Cardiac fibroblast (primary cell): Measurements from ENCODE around the gene CCDC87.
"Not testable (repeated sequence)": the region's sequence is repeated elsewhere in the genome, so short reads cannot be mapped to it uniquely, and the experiment has no call there.

Source experiments
- DNase-seq, 2 donors: peaks; one replicate each; pipeline versions ENCODE4 v3.0.0 to v3.0.0-alpha.2; 2010; ENCODE audit warnings: low read depth in 2 of 2
- H3K4me3 ChIP-seq, 2 donors: replicated peaks in 1 of 2; 1 replicate in 1 of 2; 2 replicates in 1 of 2; pipeline ENCODE4 v1.5.1; 2011; ENCODE audit warnings: low read depth in 2 of 2, low read length in 2 of 2, mild to moderate bottlenecking in 2 of 2, moderate library complexity in 1 of 2
- TF ChIP-seq, protein P1 (sequence below): IDR thresholded peaks from one replicate; pipeline ENCODE4 v1.5.1; 2011; ENCODE audit warnings: low read depth, mild to moderate bottlenecking, low read length, inconsistent platforms

CCDC87 gene, protein sequence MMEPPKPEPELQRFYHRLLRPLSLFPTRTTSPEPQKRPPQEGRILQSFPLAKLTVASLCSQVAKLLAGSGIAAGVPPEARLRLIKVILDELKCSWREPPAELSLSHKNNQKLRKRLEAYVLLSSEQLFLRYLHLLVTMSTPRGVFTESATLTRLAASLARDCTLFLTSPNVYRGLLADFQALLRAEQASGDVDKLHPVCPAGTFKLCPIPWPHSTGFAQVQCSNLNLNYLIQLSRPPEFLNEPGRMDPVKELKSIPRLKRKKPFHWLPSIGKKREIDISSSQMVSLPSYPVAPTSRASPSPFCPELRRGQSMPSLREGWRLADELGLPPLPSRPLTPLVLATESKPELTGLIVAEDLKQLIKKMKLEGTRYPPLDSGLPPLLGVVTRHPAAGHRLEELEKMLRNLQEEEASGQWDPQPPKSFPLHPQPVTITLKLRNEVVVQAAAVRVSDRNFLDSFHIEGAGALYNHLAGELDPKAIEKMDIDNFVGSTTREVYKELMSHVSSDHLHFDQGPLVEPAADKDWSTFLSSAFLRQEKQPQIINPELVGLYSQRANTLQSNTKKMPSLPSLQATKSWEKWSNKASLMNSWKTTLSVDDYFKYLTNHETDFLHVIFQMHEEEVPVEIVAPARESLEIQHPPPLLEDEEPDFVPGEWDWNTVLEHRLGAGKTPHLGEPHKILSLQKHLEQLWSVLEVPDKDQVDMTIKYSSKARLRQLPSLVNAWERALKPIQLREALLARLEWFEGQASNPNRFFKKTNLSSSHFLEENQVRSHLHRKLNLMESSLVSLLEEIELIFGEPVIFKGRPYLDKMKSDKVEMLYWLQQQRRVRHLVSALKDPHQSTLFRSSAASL

DNA sequence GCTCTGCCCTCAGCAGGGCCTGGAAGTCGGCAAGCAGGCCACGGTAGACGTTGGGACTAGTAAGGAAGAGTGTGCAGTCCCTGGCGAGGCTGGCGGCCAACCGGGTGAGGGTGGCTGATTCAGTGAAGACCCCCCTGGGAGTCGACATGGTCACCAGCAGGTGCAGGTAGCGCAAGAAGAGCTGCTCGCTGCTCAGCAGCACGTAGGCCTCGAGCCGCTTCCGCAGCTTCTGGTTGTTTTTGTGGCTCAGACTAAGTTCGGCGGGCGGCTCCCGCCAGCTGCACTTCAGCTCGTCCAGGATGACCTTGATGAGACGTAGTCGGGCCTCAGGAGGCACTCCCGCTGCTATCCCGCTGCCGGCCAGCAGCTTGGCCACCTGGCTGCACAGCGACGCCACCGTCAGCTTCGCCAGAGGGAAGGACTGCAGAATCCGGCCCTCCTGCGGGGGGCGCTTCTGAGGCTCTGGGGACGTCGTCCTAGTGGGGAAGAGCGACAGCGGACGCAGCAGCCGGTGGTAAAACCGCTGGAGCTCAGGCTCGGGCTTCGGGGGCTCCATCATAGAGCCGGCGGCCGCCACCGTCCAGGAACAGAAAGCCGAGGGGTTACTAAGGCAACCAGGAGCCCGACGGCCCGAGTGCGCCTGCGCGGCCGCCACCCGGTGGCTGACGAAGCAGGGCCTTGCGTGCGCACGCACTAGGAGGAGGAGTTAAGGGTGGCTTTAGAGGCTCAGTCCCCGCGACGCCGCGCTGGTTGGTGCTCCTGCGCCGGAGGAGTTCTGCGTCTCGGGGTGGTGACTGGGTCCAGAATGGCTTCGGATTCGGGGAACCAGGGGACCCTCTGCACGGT lies at the start of gene CCDC87, which contains the start of gene CCS:
TSS of gene CCDC87 (minus strand) at position 607 of the 846 bp plus-strand sequence. CDS start at position 559, 48 bp downstream.
TSS of gene CCS (plus strand) at position 729 of the 846 bp plus-strand sequence. CDS start at position 806, 77 bp downstream.
- H3K4me3 ChIP-seq, result peak within 1 kb of the TSS; percentile 72 to 76
- TF ChIP-seq, protein P1, sequence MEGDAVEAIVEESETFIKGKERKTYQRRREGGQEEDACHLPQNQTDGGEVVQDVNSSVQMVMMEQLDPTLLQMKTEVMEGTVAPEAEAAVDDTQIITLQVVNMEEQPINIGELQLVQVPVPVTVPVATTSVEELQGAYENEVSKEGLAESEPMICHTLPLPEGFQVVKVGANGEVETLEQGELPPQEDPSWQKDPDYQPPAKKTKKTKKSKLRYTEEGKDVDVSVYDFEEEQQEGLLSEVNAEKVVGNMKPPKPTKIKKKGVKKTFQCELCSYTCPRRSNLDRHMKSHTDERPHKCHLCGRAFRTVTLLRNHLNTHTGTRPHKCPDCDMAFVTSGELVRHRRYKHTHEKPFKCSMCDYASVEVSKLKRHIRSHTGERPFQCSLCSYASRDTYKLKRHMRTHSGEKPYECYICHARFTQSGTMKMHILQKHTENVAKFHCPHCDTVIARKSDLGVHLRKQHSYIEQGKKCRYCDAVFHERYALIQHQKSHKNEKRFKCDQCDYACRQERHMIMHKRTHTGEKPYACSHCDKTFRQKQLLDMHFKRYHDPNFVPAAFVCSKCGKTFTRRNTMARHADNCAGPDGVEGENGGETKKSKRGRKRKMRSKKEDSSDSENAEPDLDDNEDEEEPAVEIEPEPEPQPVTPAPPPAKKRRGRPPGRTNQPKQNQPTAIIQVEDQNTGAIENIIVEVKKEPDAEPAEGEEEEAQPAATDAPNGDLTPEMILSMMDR, result peak; percentile 75
- DNase-seq, result peak; percentile 96 to 97

DNA sequence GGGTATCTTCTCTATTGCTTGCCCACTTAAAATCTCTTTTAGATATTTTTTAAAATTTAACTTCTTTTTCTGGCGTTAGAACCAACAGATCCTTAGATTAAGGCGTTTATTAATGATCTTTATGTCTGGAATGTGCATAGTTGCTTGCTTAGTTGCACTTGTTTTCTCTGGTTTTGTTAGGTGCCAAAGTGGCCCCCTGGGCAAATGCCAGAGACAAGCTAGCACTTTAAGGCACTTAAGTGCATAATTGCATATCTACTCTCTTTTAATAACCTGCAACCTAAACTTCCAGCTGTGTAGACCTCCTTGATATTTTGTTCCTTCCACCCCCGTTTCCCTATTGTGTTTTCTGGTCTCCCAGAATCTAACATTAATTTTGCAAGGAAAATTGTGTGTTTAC lies 49.0 kb upstream of the CCDC87 start:
- peak in 1 of 2 donors; percentile 15 for DNase-seq
- peak overlapping the region; percentile 29 to 32 for H3K4me3 ChIP-seq
- TF ChIP-seq, protein P1, result no peak

DNA sequence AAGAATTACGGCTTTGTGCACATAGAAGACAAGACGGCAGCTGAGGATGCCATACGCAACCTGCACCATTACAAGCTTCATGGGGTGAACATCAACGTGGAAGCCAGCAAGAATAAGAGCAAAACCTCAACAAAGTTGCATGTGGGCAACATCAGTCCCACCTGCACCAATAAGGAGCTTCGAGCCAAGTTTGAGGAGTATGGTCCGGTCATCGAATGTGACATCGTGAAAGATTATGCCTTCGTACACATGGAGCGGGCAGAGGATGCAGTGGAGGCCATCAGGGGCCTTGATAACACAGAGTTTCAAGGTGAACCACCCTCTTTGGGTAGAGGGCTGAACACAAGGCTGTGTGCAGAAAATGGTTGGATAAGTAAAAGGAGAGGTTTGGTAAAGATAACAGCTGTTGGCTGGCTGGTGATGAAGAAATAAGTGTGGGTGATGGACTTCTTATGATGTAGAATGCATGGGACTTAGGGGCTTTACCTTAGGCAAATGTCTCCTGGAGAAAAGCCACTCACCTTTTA lies 47.0 kb upstream of the CCDC87 start:
- H3K4me3 ChIP-seq, result peak overlapping the region; percentile 32 to 80
- DNase-seq, result not testable (repeated sequence)

DNA sequence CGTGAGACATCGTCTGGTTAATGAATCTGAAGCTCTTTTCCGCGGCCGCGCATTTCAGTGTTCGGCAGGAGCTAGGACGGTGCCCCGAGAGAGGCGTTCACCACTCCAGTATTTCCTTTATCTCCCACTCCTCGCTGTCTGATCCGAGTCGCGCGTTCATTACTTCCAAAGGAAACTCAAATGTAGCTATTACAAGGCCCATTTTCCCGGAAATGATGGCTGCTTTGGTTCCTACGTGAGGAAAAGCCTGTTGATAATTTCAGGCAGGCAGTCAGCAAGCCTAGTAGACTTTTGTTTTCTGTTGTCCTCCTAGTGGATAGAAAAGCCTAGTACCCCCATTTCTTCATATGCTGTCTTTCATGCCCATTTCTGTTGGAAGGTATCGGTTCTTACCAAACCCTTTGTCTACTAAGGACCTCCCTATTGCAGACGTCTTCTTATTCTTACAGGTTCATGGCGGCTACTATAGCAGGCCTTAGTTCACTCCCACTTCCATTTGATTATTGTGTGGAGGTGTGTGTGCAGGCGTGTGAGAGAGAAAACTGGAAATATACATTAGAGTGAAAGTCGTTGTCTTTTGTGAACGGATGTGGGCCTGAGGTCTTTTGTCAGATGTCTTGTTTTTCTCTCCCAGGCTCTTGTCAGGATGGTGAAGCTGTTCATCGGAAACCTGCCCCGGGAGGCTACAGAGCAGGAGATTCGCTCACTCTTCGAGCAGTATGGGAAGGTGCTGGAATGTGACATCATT lies 46.4 kb upstream of the CCDC87 start:
- TF ChIP-seq, protein P1, result no peak
- H3K4me3 ChIP-seq, result peak overlapping the region; percentile 80 to 82
- peak; percentile 55 to 60 for DNase-seq

DNA sequence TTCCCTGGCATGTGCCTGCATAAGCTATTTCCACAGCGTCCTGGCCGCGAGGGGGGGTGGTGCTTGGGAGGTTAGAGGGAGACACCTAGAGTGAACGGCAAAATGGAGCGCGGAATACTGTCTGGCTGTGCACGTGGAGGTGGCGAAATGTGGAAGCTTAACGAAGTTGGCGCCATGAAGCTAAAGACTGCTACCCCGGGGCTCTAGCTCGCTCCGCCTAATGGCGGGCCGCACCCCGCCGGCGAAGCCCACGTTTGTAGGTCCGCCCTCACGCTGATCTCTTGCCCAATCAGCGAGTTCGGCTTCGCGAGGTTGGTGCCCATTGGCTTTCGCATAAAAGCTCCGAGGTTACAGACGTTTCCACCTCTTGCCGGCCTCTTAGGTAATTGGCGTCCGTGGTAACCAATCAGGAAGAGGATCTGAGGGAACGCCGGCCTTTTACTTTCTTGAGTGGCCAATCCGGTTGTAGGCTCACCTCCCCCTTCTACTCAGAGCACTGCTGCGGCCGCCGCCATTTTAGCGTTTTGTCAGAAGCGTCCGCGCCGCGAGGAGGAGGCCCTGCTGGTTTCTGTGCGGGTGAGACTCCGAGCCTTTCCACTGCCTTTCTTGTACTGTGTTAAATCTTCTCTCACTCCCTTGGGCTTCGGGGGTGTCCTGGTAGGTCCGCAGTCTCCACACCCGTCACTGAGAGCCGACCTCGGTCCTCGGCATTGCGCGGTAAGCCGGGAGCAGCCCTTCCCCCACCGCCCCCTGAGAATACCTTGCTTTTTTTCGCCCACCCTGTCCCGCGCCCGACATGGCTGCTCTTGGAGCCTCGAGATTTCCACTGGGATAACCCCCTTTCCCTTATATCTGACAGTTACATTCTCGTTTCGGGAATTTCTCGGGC lies 45.6 kb upstream of the CCDC87 start, which contains the start of gene RBM4:
TSS of gene RBM4 (plus strand) at position 527 of the 889 bp plus-strand sequence. CDS start 1,009 bp downstream, outside the sequence.
- peak; percentile 100 for DNase-seq
- TF ChIP-seq, protein P1, result peak; percentile 22
- peak within 1 kb of the TSS; percentile 80 to 82 for H3K4me3 ChIP-seq
